Esophagus muscularis mucosa (tissue), 4 donors: ENCODE results near the gene LAMB1. TPM values are rescaled to one million over a fixed set of nuclear protein-coding genes. Genes with fewer than 3 reads are reported as not detected.

Source experiments
- DNase-seq: peaks from one replicate; pipeline ENCODE4 v3.0.0-alpha.2; 2017; ENCODE audit errors: extremely low spot score
- H3K27ac ChIP-seq, 4 donors: fragments of 200-600 bp; sonication (generic); replicated peaks in 1 of 4; 1 replicate in 3 of 4; 2 replicates in 1 of 4; pipeline ENCODE4 v1.5.1; 2016 to 2019; ENCODE audit warnings: mild to moderate bottlenecking in 1 of 4
- H3K27me3 ChIP-seq, 4 donors: fragments of 200-600 bp; sonication (generic); one replicate each; pipeline versions ENCODE4 v1.5.1 to v1.6.0; 2016 to 2019
- H3K36me3 ChIP-seq, 4 donors: fragments of 200-600 bp; sonication (generic); one replicate each; pipeline ENCODE4 v1.5.1; 2016 to 2019
- H3K4me1 ChIP-seq, 4 donors: fragments of 200-600 bp; sonication (generic); one replicate each; pipeline ENCODE4 v1.5.1; 2016 to 2019
- H3K4me3 ChIP-seq, 4 donors: fragments of 200-600 bp; sonication (generic); 1 replicate in 2 of 4; 2 replicates in 2 of 4; pipeline ENCODE4 v1.5.1; 2016 to 2019; ENCODE audit warnings: mild to moderate bottlenecking in 4 of 4, moderate library complexity in 1 of 4
- H3K9me3 ChIP-seq, 4 donors: fragments of 200-600 bp; sonication (generic); 1 replicate in 3 of 4; 2 replicates in 1 of 4; pipeline ENCODE4 v1.5.1; 2016 to 2019
- EP300 ChIP-seq: sonication (generic); formaldehyde crosslinking; IDR thresholded peaks from one replicate; pipeline ENCODE4 v1.6.1; 2017; ENCODE audit warnings: antibody characterized with exemption
- POLR2A ChIP-seq: fragments of 450-650 bp; IDR thresholded peaks from one replicate; pipeline ENCODE4 v1.6.1; 2017; ENCODE audit warnings: antibody characterized with exemption, moderate library complexity, mild to moderate bottlenecking, low read depth
- POLR2AphosphoS5 ChIP-seq, 2 donors: sonication (generic); formaldehyde crosslinking; IDR thresholded peaks; one replicate each; pipeline ENCODE4 v1.6.1; 2017; ENCODE audit warnings: antibody characterized with exemption in 2 of 2
- WGBS: methylation state at CpG from one replicate; pipeline ENCODE4 v1.1.5; 2018; 5-methylcytosine and 5-hydroxymethylcytosine counted together
- intact Hi-C: fragments of 100-400 bp; cut with DNase I; formaldehyde crosslinking; loops from one replicate; pipeline ENCODE4 v1.15.1; 2023
- total RNA-seq, 4 donors: library from RNA; depleted of rRNA; stranded (reverse); fragments of >200 nt; gene quantifications; one replicate each; pipeline versions ENCODE4 v1.1.0 to v1.2.1, GENCODE V29; 2016
- TF ChIP-seq, protein P1 (sequence below), 3 experiments: fragments of 200-600 bp in 2 of 3; fragments of 450-650 bp in 1 of 3; sonication (generic) in 2 of 3; IDR thresholded peaks; one replicate each; pipeline ENCODE4 v1.5.1; 2017 to 2019; ENCODE audit warnings: antibody characterized with exemption in 3 of 3, mild to moderate bottlenecking in 2 of 3, moderate library complexity in 1 of 3

LAMB1 gene
- total RNA-seq, 4 donors from 2014 or later, result 167 to 240 (median 219) TPM

GRCh38 chr7:108012499-108013430 lies 9.8 kb upstream of the LAMB1 start:
- peak; percentile 91 for DNase-seq
- Histone ChIP-seq H3K4me1 (peaks cover 0 to 44% (median 33%) of the 10 kb centered on the region in 4 donors), H3K27me3 (no peaks in the 10 kb centered on the region), H3K27ac (no peak overlapping the region), H3K4me3 (no peak overlapping the region), H3K36me3 (no peaks in the 10 kb centered on the region), H3K9me3 (no peaks in the 10 kb centered on the region)
- TF ChIP-seq POLR2AphosphoS5 (IDR thresholded peaks at IDR 0.05) (no peak), EP300 (no peak), POLR2A (no peak)
- TF ChIP-seq, protein P1, sequence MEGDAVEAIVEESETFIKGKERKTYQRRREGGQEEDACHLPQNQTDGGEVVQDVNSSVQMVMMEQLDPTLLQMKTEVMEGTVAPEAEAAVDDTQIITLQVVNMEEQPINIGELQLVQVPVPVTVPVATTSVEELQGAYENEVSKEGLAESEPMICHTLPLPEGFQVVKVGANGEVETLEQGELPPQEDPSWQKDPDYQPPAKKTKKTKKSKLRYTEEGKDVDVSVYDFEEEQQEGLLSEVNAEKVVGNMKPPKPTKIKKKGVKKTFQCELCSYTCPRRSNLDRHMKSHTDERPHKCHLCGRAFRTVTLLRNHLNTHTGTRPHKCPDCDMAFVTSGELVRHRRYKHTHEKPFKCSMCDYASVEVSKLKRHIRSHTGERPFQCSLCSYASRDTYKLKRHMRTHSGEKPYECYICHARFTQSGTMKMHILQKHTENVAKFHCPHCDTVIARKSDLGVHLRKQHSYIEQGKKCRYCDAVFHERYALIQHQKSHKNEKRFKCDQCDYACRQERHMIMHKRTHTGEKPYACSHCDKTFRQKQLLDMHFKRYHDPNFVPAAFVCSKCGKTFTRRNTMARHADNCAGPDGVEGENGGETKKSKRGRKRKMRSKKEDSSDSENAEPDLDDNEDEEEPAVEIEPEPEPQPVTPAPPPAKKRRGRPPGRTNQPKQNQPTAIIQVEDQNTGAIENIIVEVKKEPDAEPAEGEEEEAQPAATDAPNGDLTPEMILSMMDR (IDR thresholded peaks at IDR 0.05), result no peak
- 82% methylated on average over 8 of the region's 8 CpGs for WGBS
- intact Hi-C loops, result loop anchor here (10.0 kb wide), 1 partner anchor 268 kb away; the partner anchor contains the start of gene CBLL1

DNA sequence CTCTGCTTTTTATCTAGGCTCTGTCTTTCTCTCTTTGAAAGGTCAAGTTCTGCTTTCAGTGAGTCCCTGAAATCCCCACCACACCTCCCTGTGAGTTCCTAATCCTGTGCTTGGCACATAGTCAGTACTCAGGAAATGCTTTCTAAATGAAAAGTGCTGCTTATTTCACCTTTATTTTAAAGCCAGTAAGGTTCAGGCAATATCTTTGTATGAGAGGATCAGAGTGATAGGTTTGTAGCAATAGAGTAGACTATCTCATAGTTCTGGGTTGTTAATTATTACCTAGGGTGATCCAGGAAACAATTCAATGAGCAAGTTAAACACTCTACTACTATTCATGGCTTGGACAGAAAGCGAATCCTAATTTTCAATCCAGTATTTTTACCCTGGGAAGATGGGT lies 7.4 kb upstream of the LAMB1 start:
- Histone ChIP-seq H3K27me3 (no peaks in the 10 kb centered on the region), H3K36me3 (no peaks in the 10 kb centered on the region), H3K4me3 (no peak overlapping the region), H3K9me3 (no peaks in the 10 kb centered on the region), H3K4me1 (peaks cover 0 to 33% (median 22%) of the 10 kb centered on the region in 4 donors), H3K27ac (peak overlapping the region; percentile 9 to 45 (median 18))
- 100% methylated on average over 1 of the region's 1 CpG for WGBS
- TF ChIP-seq, protein P1 (IDR thresholded peaks at IDR 0.05), result no peak
- TF ChIP-seq EP300, result no peak
- no peak for TF ChIP-seq POLR2A
- no peak for TF ChIP-seq POLR2AphosphoS5 (IDR thresholded peaks at IDR 0.05)
- intact Hi-C loops, result loop anchor here (10.0 kb wide), 1 partner anchor 266 kb away; the partner anchor contains the start of gene CBLL1
- DNase-seq, result no peak

GRCh38 chr7:108009873-108010272 lies 6.9 kb upstream of the LAMB1 start:
- intact Hi-C loops, result loop anchor here (5.0 to 10.0 kb wide), 3 partner anchors 87 to 265 kb away; partner anchors contain the start of gene CBLL1

DNA sequence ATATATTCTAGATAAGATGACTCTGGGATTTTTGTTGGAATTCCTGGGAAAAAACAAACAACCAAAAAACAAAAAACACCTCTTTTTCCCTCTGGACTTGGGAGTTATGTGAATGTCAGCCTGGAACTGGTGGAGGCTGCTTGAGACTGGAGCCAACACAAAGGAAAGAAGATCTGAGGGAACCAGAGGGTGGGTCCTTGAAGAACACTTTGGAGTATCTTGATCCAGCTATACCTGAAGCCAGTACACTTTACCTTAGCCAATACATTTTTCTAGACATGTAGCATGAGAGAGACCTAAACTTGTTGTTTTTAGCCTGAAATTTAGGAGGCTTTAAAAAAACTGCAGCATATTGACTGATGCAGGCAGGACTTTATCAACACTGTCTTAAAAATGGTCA lies 5.9 kb upstream of the LAMB1 start:
- intact Hi-C loops, result loop anchor here (5.0 to 10.0 kb wide), 2 partner anchors 88 to 136 kb away; no protein-coding TSS in a partner anchor
- Histone ChIP-seq H3K27ac (no peak overlapping the region), H3K4me1 (peaks cover 4 to 32% (median 23%) of the 10 kb centered on the region in 4 donors)

More at GRCh38 chr7:108009873-108010272, 6.9 kb upstream of the LAMB1 start:
- no peaks in the 10 kb centered on the region for H3K36me3 ChIP-seq
- no peak for DNase-seq
- H3K9me3 ChIP-seq, result no peaks in the 10 kb centered on the region
- H3K27me3 ChIP-seq, result no peaks in the 10 kb centered on the region
- H3K4me3 ChIP-seq, result no peak overlapping the region
- TF ChIP-seq, protein P1 (IDR thresholded peaks at IDR 0.05), result no peak
- TF ChIP-seq EP300, result no peak
- 88% methylated on average over 4 of the region's 4 CpGs for WGBS
- no peak overlapping the region for H3K27ac ChIP-seq
- peaks cover 0 to 29% (median 17%) of the 10 kb centered on the region in 4 donors for H3K4me1 ChIP-seq

More for the DNA sequence above, 5.9 kb upstream of the LAMB1 start:
- TF ChIP-seq POLR2AphosphoS5 (IDR thresholded peaks at IDR 0.05), result no peak
- TF ChIP-seq EP300, result no peak
- no peak for TF ChIP-seq POLR2A
- TF ChIP-seq, protein P1 (IDR thresholded peaks at IDR 0.05), result no peak
- Histone ChIP-seq H3K36me3 (no peaks in the 10 kb centered on the region), H3K27me3 (no peaks in the 10 kb centered on the region), H3K9me3 (no peaks in the 10 kb centered on the region), H3K4me3 (no peak overlapping the region)
- DNase-seq, result peak; percentile 24
